DOHH2 (cell line): ENCODE data around the gene CBARP.

ENCODE experiments used
- EZH2phosphoT487 ChIP-seq: fragments of 200-600 bp; sonication (generic); IDR thresholded peaks from 2 replicates; pipeline ENCODE4 v1.6.1; 2017; ENCODE audit warnings: borderline replicate concordance, mild to moderate bottlenecking, antibody characterized with exemption, low read length, moderate library complexity, mixed read lengths
- TF ChIP-seq, protein P1 (sequence below): fragments of 200-600 bp; sonication (generic); IDR thresholded peaks from one replicate; pipeline ENCODE4 v1.5.1; 2014; ENCODE audit warnings: antibody characterized with exemption, mild to moderate bottlenecking, low read depth, low read length; ENCODE audit not compliant: poor library complexity, severe bottlenecking

DNA sequence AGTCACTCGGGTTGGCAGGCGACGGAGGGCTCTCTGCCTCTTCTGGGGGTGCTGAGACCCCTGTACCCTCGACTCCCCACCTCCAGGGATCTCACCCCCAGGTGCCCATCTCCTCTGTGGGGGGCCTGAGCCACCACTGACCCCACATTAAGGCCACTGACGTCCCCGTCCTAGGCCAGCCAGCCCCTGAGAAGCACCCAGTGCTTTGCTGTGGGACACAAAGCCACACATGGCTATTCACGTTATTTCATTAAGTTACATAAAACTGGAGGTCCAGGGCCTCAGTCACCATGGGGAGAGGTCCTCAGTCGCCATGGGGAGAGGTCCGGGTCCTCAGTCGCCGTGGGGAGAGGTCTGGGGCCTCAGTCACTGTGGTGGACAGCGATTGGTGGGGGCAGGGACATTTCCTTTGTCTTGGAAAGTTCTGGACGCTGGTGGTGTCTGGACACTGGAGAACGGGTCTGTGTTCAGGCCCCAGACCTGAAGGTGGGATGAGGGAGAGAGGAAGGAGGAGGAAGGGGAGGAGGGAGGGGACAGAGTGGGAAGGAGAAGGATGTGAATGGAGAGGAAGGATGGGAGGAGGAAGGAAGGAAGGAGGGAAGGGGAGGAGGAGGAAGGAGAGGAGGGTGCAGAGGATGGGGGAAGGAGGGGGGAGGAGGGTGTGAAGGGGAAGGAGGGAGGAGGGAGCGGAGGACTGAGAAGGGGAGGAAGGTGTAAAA, 43.9 kb upstream of the CBARP start:
- TF ChIP-seq, protein P1, sequence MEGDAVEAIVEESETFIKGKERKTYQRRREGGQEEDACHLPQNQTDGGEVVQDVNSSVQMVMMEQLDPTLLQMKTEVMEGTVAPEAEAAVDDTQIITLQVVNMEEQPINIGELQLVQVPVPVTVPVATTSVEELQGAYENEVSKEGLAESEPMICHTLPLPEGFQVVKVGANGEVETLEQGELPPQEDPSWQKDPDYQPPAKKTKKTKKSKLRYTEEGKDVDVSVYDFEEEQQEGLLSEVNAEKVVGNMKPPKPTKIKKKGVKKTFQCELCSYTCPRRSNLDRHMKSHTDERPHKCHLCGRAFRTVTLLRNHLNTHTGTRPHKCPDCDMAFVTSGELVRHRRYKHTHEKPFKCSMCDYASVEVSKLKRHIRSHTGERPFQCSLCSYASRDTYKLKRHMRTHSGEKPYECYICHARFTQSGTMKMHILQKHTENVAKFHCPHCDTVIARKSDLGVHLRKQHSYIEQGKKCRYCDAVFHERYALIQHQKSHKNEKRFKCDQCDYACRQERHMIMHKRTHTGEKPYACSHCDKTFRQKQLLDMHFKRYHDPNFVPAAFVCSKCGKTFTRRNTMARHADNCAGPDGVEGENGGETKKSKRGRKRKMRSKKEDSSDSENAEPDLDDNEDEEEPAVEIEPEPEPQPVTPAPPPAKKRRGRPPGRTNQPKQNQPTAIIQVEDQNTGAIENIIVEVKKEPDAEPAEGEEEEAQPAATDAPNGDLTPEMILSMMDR, result no peak
- TF ChIP-seq EZH2phosphoT487, result no peak
